GM18502 (cell line): Measurements from ENCODE around the gene CHKB.
A peak's percentile ranks its signal among the peaks of the same experiment; 100 is the strongest.
"Not testable (repeated sequence)": the region's sequence is repeated elsewhere in the genome, so short reads cannot be mapped to it uniquely, and the experiment has no call there.

Source experiments
- ATAC-seq: cut with Tn5 transposase; IDR thresholded peaks from one replicate; pipeline ENCODE4 v1.9.1; 2021; ENCODE audit warnings: mild to moderate bottlenecking; ENCODE audit not compliant: unreplicated experiment, poor library complexity

Gene CHKB

GRCh38 chr22:50533856-50534711 lies 48.6 kb downstream of the CHKB start:
- not testable (repeated sequence) for ATAC-seq

GRCh38 chr22:50532824-50533796 lies 49.5 kb downstream of the CHKB start:
- ATAC-seq, result no peak

GRCh38 chr22:50531962-50532674 lies 50.5 kb downstream of the CHKB start:
- no peak for ATAC-seq

- no peak for ATAC-seq
These were observed 51.1 kb downstream of the CHKB start for GRCh38 chr22:50531546-50531961.

DNA sequence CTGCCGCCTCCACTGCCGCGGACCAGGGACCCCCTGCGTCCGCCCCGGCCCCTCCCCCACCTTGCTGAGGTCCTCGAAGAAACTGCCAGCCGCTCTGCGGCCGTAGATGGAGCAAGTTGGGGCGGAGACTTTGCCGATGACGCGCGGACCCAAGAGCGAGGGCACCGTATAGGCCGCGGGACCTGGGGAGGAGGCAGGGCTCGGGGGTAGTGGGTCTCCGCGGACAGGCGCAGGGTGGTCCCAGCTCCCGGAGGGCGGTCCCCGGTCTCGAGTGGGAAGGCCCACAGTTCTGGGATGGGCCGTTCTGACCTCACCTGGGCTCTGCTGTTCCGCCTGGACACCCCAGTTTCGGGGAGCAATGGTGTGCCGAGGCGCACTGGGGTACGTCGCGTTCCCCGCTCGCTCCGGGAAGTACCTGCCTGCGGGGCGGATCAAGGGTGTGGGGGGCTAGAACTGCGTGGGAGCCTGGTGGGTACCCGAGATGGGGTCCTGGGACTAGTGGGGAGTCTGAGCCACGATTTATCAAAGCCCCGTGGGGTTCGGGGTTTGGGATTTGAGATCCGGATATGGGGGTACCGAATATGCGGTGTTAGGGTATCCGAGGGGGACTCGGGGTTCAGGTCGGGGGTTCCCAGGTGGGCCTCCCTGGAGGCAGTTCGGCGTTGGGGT lies 51.6 kb downstream of the CHKB start:
- ATAC-seq, result no peak

DNA sequence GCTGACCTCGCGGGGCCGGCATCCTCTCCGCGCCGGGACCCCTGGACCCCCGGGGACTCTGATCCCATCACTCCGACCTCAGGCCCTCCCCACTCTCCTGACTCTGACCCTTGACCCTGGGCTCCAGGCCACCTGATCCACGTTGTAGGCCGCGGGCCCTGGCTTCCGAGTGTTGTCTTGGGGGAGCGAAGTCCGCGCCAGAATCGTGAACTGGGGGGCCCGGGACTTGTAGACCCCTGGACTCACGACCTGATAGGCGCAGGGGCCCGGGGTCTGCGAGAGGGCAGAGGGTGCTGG lies 52.1 kb downstream of the CHKB start:
- ATAC-seq, result no peak

DNA sequence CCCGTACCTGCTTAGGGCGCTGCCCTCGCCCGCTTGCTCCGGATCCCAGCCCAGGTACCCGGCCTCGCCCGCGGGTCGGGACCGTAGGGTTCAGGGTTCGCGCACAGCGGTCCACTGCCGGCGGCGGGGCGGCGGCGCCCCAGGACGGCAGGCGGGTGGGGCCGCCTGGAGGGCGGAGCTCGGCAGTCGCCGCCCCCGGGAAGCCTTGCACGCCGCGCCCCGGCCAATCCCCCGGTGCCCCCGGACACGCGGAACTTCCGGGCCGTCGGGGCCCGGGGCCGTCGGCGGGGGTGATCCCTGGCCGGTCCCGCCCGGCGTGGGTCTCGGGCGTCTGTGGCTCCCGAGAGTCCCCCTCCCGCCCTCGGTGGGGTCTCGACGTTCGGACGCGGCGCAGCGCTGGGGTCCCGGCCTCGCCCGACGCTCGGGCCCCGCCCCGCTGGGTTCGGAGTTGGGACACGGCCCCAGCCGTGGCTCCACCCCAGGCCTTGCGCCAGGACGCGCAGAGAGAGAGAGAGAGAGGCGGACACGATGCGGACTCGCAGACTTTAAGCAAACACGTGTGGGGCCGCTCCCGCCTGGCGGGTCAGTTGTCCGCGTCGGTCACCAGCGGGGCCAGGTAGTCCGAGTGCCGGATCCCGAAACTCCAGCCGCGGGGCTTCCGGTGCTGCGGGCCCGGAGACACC lies 52.6 kb downstream of the CHKB start, which contains the start of gene TYMP:
Gene TYMP (minus strand): TSS at position 116 of the 683 bp plus-strand sequence. CDS start 303 bp downstream, outside the sequence.
- ATAC-seq, result peak; percentile 24

- ATAC-seq, result no peak
These were observed 53.2 kb downstream of the CHKB start for GRCh38 chr22:50529416-50529896.
